GM12801 (cell line): ENCODE data around the gene AGK.

Experiments
- TF ChIP-seq, protein P1 (sequence below): IDR thresholded peaks from one replicate; pipeline ENCODE4 v1.5.1; 2011; ENCODE audit warnings: control low read depth; ENCODE audit not compliant: insufficient read length; ENCODE audit errors: extremely low read depth

AGK gene

DNA sequence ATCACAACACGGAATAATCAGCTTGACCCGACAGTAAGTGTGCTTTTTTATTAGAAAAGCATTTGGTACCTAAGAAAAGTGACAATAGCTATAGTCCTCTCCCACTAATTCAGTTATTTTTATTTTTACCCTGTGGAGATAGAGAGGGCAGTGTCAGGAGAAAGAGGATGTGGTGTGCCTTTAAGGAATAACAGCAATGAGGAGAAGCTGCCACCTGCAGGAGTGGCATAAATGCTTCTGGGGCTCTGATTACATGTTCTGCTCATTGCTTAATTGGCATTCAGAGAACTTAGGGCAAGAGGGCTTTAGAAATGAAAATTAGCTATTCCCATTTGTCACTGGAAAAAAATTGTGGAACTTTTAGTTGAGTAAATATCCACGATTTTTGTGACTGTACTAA lies 90.7 kb downstream of the AGK start:
- TF ChIP-seq, protein P1, sequence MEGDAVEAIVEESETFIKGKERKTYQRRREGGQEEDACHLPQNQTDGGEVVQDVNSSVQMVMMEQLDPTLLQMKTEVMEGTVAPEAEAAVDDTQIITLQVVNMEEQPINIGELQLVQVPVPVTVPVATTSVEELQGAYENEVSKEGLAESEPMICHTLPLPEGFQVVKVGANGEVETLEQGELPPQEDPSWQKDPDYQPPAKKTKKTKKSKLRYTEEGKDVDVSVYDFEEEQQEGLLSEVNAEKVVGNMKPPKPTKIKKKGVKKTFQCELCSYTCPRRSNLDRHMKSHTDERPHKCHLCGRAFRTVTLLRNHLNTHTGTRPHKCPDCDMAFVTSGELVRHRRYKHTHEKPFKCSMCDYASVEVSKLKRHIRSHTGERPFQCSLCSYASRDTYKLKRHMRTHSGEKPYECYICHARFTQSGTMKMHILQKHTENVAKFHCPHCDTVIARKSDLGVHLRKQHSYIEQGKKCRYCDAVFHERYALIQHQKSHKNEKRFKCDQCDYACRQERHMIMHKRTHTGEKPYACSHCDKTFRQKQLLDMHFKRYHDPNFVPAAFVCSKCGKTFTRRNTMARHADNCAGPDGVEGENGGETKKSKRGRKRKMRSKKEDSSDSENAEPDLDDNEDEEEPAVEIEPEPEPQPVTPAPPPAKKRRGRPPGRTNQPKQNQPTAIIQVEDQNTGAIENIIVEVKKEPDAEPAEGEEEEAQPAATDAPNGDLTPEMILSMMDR = no peak

DNA sequence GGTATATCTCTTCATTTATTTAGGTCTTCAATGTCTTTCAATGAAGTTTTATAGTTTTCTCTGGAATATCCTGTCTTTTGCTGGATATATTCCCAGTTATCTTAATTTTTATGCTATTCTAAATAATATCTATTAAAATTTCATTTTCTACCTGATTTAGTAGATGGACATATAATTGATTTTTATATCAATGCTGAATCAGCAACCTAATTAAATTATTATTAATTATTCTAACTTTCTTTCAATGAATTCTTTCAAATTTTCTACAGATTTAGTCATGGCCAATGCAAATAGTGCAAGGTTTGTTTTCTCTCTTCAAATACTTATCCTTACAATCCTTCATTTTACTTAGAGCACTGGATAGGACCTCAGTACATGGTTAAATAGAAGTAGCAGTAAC lies 94.0 kb downstream of the AGK start:
- TF ChIP-seq, protein P1 = no peak

DNA sequence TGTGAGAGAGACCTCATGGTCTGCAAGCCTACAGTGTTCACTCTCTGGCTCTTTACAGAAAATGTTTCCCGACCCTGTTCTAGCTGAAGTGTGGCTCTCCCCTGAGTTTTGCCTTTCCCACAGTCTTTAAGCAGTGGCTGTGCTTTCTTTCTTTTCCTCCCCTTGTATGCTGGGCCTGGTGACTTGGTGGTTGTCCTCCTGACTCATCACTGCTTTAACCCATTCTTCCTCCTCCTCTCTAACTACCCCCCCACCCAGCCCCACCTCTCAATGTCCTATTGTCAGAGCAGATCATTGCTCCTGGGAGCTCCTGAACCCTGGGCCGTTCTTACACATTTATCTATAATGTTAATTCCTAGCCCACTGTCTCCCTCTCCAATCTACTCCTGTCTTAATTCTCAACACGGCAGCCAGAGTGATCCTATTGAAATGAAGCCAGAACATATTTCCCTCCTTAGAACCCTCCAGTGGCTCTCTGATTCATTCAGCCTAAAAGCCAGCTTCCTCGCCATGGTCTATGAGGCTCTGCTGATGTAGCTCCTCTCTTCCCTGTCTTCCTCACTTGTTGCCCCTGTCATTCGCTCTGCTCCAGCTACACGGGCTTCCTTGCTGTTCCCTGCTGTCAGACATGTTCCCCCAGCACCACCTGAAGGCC lies 95.7 kb downstream of the AGK start:
- TF ChIP-seq, protein P1 = no peak

DNA sequence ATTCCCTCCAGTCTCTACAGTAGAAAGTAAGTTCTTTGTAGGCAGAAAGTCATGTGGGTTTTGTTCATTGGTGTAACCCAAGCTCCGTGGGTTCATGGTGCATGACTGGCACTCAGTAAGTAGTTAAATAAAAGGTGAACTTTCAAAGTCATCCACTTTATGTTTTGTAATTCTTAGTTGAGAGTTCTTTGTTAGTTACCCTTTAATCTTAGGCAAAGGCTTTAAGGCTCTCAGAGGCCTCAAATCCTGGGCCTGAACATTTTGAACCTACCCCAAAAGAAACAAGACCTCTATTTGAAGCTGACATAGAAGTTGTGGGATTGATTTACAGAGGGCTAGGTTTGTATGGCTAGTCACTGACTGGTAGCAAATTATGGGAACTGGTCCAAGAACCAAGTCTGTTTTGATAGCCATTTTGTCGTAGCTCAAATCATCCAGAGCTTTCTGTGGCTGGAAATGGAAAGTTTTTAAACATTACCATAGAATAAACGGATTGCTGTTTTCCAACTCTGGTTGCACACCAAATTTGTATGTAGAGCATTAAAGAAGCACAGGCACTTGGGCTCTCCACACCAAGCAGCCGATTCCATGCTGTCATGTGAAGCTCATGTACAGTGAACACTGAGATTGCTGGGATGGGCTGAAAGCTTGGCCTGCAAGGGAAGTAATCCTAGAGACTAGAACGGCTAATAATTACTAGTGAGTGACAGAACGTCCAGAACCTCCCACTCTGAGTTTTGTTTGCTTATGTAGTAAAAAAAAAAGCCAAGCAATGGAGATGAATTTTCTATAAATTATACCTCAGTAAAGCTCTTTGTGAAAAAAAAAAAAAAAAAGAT lies 97.3 kb downstream of the AGK start:
- TF ChIP-seq, protein P1 = no peak

DNA sequence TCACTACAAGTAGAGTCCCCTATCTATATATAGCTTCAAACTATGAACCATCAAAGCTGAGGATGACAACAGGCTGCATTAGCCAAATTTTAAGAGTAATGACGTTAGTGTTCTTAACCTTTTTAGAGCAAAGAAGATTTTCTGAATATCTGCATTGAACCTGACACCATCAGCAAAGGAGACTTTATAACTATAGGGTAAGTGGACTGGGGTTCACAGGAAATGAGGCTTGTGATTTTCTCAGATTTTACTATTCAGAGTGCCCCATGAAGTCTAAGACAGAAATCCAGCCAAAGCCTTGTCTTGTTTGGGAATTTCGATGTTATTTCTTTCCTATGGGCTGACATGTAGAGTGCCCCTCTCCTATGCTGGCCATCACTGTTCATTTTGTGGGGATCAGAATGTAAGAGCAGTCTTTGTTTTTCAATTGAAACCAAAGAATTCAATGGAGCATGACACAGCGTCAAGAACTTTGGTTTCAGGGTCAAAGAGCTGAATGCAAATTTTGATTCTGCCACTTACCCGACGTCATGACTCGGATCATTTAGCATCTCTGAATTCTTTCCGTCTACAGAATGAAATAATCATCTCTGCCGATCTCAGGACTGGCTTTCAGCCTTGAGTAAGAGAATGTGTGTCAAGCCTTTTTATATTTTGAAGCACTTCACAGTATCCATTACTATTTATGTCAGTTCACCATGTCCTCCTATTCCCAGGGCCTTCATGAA lies 98.1 kb downstream of the AGK start:
- TF ChIP-seq, protein P1 = no peak

DNA sequence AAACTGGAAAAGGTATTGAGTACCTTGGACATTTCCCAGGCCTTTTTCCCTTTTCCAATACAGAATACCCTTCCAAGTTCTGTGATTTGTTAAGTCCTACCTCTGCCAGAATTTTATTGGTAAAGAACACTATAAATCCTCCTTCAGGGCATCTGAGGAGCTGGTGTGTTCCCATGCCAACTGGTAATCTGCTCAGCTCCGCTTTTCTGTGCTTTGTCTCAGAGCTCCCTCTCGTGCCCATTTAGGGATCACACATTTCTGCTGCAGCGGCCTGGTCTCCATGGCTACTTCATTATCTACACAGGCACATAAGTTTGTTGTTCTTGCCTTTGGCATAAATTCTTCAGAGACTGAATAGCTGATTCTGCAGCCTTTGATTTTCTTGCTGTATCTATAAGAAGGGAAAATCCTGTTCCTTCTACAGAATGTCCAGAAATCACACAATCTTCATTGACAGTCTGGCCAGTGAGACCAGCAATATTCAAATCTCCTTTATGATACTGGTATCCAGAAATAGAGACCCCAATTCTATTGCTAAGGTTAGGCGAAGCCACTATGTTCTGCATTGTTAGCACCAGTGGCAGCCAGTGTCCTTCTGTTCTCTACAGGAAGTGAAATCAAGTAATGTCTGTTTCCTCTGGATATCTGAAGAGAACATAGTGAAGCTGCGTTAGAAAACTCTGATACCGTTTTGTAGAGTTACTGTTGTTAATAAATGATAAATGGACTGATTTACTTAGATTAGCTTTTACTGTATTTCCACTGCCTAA lies 98.8 kb downstream of the AGK start:
- TF ChIP-seq, protein P1 = no peak

DNA sequence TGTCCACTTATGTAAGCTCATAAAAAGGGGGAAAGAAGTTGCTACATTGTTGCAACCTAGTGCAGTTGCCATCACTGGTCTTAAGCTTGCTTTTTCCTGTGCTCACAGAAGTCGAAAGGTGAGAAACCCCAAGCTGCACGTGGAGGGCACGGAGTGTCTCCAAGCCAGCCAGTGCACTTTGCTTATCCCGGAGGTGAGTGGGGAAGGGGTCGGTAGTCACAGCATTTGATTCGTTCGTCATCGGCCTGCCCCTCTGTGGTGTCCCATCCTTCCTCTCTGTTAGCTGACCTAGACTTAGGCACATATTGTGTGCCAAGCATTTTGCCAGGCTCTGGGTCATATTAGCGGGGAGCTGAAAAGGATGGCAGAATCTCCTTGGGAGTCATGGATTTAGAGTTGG lies 100.2 kb downstream of the AGK start:
- TF ChIP-seq, protein P1 = no peak
